Activated T-cell treated with anti-CD3 and anti-CD28 coated beads, Interleukin-2, amount 50 U/mL, for 1 hour (primary cell): ENCODE data around the gene ATP5ME.
A peak's percentile ranks its signal among the peaks of the same experiment; 100 is the strongest.
"Not testable (repeated sequence)": the region's sequence is repeated elsewhere in the genome, so short reads cannot be mapped to it uniquely, and the experiment has no call there.

Source experiments
- DNase-seq: peaks from one replicate; pipeline ENCODE4 v3.0.0-alpha.2; 2020

ATP5ME gene

DNA sequence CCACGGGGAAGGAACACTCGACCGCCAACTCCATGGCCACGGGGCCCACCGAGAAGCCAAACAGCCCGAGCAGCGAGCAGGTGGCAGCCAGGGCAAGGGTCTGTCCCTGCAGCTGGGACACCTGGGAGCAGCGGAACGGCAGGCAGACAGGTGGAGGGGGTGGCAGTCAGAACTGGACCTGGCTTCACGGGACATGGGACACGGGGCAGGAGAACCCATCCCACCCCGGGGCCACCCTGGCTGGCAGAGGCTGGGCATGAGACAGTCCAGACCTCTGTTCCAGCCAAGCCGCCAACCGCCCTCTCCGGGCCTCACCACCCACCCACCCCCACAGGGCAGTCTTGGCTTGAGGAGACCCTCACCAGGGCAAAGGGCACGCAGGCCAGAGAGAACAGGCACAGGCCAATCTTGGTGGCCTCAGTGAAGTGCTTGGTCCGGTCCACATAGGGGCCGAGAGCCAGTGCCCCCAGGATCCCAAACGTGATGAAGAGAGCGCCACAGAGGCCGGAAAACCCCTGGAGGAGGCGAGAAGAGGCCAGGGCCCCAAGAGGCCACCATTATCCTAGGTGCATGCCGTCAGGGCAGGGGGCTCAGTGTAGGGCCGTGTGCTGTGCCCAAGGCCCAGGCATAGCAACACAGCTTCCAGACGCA, 9.3 kb upstream of the ATP5ME start:
- no peak for DNase-seq

DNA sequence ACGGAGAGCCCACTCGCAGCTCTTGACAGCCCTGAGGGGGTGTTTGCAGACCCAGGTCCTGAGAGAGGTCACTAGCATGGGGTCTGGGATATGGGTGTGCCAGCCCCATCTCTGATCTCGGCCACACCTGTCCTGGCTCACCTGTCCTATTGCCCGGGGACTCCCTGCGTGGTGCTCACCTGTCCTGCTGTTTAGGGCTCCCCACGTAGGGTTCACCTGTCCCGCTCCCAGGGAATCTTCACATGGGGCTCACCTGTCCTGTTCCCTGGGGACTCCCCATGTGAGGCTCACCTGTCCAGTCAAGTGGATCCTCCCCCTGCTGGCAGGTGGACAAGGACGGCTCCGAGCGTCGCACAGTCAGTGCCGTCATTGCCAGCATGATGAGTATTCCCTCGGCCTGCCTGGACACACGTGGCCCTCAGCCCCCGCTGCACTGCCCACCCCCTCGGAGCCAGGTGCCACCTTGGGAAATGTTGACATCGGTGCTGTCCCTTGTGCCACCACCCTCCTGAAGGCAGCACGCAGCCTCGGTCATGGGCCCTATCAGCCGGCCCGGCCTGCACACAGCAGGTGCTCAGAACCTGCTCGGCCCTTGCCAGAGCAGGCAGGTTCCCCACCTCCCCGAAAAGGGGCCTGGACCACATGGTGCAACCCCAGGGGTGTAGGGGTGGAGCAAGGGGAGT, 8.6 kb upstream of the ATP5ME start:
- DNase-seq = no peak

DNA sequence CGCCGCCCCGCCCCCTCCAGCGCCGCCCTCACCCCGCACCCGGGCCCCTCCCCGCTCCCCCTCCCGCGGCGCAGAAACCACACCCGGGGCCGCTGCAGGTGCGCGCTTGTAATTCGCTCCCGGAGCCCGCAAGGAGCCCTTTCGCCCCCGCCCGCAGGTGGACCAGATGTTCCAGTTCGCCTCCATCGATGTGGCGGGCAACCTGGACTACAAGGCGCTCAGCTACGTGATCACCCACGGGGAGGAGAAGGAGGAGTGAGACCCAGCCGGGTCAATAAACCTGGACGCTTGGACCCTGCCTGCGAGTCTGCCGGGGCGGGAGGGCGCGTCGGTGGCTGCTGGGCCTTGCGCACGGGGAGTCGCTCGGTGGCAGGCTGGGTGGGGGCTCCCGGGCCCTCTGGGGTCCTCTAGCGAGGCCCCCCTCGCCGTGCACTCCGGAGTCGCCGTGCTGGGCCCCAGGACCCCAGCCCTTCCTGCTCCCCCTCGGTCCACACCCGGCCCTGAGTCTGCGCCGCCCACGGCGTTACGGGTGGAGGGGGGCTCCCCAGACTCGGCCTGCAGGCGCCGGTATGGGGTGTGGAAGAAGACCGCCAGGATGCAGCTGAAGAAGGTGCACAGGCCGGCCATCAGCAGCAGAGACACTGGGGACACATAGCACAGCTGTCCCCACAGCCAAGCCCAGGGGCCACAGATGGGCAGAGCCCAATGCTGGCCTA, 7.8 kb upstream of the ATP5ME start:
- DNase-seq = peak; percentile 50

DNA sequence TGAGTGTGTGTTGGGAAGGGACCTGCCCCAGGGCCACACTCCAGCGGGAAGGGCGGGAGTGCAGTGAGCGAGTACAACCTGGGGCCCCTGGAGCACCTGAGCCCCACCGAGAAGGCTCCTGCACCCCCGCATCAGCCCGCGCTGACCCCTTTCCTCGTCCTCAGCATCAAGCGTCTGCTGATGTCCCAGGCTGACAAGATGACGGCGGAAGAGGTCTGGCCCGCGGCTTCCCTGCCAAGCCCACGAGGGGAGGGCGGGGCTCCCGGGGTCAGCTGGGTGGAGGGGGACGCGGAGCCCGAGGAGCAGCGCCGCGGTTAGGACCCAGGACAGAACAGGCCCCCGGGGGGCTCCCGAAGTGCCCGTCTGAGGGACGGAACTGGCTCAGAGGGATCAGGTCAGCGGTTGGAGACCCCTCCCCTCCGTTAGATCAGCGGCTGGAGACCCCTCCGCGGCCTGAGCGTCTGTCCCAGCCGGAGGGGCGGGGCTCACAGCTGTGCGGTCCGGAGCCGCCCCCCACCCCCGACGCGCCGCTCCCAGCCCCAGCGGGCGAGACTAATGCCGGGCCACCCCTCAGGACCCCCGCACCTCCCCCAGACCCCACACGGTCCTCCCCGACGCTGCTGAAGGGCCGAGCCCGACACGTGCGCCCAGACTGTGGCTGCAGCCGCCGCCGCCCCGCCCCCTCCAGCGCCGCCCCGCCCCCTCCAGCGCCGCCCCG, 7.0 kb upstream of the ATP5ME start:
- peak; percentile 50 for DNase-seq

DNA sequence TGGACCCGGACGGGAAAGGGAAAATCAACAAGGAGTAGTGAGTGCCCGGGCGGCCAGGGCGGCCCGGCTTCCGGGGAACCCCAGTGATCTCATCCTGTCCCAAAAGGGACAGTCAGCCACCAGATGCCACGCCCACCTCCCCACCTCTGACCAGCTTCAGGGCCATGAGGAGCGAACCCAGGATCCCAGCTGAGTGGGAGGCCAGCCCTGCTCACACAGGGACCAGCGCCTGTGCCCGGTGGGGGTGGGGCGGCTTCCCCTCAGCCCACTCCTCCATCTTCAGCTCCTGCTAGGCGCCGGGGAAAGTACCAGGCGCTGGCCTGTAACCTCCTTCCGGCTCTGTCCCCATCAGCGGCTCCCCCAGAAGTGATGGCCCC, 6.5 kb upstream of the ATP5ME start:
- no peak for DNase-seq

DNA sequence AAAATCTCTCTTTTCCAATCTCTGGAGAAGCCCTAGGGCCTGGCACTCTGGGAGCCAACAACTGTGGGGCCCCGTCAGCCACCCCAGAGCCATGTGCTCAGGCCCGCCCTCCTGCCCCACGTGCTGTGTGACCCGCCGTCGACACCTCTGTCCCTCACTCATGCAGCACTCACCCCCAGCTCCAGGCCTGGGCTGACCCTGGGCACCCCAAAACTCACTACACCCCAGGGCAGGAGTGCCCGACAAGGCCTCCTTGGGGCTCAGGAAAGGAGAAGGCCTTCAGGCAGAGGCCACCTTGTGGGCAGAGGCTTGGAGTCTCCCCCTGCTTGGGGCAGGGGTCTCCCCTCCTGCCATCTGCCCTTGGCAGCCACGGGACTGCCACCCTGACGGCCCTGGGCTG, 6.0 kb upstream of the ATP5ME start:
- DNase-seq = no peak

DNA sequence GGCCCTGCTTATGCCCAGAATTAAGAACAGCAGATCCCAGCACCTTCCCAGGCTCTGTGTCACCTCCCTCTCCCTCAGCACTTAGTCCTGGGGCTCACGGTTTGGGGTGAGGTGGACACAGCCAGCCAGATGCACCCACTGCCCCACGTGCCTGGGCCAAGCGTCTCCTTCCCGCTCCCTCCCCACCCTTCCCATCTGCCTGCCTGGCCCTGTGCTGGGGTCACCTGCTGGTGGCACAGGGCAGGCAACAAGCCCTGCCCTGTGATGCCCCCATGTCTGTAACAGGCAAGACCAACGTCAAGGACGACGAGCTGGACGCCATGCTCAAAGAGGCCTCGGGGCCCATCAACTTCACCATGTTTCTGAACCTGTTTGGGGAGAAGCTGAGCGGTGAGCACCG, 5.6 kb upstream of the ATP5ME start:
- no peak for DNase-seq

DNA sequence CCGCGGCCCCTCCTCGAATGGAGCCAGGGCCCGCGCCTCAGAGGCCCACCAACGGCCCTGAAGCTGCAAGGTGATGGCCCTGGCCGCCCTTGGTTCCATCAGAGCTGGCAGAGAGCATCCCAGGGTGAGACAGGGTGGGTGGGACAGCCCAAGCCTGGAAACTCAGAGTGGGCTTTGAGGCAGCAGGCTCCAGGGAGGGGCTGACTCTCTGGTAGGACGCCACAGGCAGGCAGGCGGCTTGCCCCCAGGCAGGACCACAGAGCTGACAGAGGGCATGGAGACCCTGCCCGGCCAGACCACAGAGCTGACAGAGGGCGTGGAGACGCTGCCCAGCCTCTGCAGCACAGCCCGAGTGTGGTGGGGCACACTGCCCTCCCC, 5.0 kb upstream of the ATP5ME start:
- no peak for DNase-seq

DNA sequence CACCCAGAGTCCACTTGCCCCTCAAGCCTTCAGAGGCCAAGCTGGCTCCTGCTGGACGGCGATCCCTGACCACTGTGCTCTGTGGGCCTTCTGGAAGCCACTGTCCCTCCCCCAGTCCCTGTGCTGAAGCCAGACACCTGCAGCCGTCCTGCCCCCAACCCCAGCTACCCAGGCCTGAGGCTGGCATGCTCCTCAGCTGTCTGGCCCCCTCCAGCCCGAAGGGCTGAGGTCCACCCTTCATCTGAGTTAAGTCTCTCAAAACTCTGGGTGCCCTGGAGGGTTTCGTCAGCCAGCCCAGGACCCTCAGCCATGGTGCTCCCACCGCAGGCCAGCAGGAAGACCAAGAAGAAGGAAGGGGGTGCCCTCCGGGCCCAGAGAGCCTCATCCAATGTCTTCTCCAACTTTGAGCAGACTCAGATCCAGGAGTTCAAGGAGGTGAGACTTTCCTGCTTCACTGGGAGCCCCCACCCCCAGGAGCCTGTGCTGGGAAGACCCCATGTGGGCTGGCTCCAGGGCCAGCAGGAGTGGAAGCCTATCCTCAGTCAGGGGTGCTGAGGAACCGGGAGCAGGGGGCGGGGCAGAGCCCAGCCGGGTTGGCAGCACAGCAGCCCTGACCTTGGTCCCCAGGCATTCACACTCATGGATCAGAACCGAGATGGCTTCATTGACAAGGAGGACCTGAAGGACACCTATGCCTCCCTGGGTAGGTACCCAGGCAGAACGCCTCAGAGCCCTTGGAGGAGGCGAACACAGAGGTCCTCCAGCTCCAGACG, 4.4 kb upstream of the ATP5ME start:
- DNase-seq = no peak

DNA sequence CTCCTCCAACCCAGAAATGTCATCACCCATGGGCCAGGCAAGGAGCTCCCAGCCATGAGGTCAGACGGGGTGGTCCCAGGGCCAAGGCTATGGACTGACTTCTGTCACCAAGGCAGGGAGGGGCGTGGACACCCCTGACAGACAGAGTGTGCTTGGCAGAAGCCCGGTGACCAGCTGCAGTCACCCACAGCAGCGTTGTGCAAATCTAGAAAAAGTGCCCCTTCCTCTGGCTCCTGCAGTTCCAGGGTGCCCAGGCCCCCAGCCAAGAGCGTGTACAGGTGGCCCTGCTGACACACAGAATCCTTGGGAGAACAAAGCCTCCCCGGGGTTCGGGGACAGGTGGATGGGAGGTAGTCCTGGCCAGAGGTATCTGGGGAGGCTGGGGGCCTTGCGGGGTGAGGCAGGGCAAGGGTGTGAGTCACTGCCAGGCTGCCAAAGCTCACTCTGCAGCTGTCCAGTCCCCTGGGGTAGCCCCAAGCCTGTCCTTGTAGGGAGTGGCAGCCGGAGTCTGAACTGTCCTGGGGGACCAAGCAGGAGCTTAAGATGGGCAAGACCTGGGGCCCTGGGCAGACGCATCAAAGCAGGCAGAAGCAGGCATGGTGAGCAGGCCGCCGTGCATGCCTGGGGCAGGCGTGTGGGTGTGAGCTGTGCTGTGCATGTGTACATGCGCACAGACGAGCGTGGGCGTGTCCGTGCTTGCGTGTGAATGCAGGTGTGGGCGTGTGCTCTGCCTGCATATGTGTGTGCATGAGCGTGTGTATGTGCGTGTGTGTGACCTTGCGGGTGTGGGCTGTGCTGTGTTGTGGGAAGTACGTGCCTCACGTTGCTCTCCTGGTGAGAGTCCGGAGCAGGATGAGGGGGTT, 3.6 kb upstream of the ATP5ME start:
- DNase-seq = no peak

DNA sequence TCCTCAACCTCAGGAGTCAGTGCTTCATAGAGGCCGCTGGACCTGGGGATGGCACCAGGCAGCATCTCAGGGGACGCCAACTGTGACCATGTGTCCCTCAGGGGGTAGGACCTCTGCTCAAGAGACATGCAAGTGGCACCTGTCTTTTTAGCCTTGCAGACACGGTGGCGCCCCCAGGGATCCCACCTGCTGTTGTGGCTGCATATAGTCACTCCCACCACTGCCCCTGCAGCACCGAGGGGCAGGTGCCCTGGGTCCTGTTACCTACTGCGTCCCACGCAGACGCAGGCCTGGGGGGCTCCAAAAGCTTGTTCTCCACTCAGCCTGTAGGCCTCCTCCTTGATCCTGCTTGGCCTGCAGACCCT, 2.8 kb upstream of the ATP5ME start:
- DNase-seq = no peak

DNA sequence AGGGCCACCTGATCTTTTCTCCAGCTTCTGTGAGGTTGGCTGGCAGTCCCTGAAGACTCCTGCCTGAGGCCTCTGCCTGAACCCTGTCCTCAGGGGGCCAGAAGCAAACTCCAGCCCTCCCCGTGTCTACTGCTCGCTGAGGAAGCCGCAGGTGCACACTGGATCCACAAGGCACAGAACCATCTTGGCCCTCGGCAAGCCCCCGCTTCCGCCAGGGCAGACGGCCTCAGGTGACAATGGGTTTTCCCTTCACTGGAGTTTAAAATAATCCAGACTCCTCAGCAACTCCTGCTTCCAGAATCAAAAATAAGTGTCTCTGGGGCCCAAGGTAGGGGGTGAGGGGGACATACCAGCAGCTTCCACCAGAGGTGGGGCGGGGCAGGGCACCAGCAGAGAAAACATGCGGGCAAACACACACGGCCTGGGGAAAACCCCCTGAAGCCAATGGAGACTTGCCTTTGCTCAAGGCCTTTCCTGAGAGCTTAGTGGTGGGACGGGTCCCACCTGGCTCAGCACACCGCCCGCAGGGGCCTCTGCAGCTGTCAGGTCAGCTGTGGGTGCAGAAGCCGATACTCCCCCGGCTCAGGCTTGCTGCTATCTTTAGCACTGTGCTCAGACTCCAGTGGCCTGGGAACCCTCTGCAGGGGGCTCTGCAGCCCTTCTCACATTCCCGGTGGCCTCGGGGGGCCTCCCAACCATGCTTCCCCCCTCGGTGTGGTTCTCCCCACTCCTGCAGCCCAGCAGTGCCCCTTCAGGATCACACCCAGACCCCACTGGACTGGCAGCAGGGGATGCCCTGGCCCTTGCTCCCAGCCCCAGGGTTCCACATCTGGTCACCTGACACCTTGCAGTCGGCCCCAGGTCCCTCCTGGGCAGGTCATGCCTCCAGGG, 2.1 kb upstream of the ATP5ME start:
- DNase-seq = no peak

DNA sequence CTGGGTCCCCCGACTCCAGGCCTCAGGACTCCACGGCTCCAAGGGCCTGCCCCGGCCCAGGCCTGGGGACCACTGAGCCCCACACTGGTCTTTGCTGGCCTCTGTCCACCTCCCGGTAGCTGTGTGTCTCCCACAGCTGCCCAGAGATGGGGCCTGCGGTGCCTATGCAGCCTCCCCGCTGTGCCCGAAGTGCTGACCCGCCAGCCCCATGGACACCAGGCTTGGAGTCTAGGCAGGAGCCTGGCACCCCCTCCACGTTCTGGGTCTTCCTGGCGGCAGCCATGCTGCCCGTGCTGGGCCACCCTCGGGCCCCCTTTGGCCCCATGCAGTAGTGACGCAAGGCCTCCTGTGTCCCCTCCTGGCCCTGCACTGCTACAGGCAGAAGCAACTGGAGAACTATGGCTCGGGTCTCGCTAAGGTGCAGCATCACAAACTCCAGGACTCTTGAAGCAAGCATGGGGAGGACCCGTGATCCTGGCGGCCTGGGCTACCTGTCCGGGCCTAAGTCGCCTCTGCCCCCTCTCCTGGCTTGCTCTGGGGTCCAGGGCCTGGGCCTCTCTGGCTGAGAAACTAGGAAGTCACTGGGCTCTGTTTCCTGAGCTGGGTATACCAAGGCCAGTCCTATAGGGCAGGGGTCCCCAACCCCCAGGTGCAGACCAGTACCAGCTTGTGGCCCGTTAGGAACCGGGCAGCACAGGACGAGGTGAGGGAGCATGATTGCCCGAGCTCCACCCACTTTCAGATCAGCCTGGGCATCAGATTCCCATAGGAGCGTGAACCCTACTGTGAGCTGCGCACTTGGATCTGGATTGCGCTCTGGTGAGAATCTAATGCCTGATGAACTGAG, 1.2 kb upstream of the ATP5ME start:
- DNase-seq = no peak

DNA sequence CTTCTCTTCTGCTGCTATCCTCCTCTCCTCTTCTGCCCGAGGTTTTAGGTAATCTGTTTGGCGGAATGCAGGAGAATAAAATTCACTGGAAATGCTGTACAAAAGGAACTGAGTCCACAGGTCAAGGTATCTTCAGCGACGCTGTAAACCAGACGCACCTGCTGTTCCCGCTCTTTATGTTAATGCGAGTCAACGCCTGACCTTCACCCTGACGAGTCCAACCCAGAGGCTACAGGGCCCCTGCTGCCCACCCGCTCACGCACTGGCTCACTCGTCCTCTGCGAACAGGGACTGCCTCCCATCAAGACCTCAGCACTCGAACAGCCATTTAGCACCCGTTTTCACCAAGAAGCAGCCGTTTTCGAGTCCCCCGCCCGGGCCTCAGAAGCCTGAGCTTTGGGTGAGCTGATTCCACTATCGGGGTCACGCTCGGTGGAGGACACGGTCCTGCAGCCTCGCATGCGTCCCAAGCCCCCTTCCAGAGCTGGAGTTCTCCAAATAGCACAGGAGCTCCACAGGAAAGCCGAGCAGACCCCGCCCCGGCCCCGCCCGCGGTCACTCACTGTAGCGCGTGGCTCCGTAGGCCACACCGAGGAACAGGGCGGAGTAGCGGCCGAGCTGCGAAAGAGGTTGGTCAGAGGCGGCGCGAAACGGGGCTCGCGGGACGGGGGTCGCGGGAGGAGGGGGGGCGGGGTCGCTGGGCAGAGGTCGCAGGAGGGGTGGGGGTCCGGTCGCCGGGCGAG, 556 bp downstream of the ATP5ME start:
- DNase-seq = no peak

DNA sequence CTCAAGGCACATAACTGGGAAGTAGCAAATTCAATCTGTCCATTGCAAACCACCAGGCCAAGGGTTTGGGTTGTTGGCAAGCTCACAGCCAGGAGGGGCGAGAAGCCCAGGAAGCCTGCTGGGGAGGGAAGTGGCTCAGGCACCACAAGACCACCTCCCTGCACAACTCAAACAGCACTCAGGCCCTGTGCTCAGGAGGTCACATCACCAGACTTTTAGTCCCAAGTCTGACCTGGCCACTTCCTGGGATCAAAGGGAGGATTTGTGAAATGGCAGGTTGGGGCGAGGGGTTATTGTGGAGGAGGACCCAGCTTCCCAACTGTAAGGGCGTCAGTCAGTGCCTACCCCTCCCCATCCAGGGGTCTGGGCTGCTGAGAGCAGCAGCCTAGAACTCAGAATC, 2.3 kb downstream of the ATP5ME start:
- DNase-seq = no peak

DNA sequence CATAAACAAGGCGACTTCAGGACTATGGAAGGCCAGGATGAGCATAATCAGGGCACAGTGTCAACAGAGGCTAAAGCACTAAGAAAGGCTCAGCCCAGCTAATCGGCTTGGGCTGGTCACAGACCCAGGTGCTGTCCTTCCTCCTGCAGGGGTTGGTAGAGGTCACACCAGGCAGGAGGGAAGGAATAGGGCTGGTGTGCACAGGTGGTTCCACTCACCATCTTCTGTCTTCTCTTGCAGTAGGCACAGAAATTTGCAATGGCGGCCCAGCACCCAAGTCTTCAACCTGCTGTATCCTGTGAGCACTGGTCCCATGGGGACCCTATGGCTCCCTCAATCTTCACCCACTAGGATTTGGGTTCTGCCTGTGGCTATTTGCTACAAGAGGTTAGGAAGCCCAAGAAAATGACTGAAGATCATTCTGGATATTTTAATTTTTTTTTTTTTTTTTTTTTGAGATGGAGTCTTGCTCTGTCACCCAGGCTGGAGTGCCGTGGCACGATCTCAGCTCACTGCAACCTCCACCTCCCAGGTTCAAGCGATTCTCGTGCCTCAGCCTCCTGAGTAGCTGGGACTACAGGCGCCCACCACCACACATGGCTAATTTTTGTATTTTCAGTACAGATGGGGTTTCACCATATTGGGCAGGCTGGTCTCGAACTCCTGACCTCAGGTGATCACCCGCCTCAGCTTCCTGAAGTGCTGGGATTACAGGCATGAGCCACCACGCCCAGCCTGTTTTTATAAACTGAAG, 4.1 kb downstream of the ATP5ME start:
- not testable (repeated sequence) for DNase-seq

DNA sequence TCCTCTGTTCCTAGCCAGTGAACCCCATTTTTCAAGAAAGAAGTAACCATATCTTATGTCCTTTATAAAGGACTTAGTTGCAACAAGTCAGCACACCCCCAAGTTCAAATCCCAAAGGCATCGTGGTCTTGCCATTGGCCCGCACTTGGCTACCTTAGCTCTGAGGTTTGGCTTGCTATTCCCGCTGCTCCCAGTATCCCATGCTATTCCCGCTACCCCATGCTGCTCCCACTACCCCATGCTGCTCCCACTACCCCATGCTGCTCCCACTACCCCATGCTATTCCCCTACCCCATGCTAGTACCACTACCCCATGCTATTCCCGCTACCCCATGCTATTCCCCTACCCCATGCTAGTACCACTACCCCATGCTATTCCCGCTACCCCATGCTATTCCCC, 5.9 kb downstream of the ATP5ME start:
- DNase-seq = not testable (repeated sequence)

DNA sequence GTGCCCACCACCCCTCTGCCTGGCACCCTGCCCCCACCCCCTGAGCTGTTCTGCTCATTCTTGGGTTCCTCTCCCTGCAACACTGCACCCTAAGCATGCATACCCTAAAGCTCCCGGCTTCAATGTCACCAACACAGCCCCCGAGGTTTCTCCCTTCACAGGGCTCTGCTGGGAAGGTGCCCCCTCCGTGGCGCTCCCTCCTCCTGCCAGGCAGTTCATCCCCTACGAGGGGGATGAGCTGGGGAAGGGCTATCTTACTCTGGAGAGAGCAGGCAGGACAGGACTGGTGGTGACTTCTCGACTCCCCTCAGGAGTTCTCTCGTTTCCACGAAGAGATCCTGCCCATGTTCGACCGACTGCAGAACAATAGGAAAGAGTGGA, 6.5 kb downstream of the ATP5ME start:
- DNase-seq = no peak
